H9 (cell line): ENCODE results near the gene ARHGAP4. TPM values are rescaled to one million over a fixed set of nuclear protein-coding genes. Genes with fewer than 3 reads are reported as not detected.
A peak's percentile ranks its signal among the peaks of the same experiment; 100 is the strongest.

Experiments
- DNase-seq: peaks from one replicate; pipeline ENCODE4 v3.0.0-alpha.2; 2017
- H2AFZ ChIP-seq: one replicate; pipeline ENCODE4 v1.6.1; 2013; ENCODE audit warnings: mild to moderate bottlenecking, low read length, control low read depth, moderate library complexity
- H2AK5ac ChIP-seq: 2 replicates; pipeline ENCODE4 v1.6.1; 2013; ENCODE audit warnings: low read length, control low read depth, mixed read lengths; ENCODE audit not compliant: insufficient read length
- H2BK120ac ChIP-seq: one replicate; pipeline ENCODE4 v1.6.1; 2013; ENCODE audit warnings: low read depth, mild to moderate bottlenecking, low read length, control low read depth, inconsistent platforms; ENCODE audit not compliant: poor library complexity, severe bottlenecking
- H2BK12ac ChIP-seq: 2 replicates; pipeline ENCODE4 v1.6.1; 2013; ENCODE audit warnings: low read length, control low read depth, mixed read lengths, low read depth; ENCODE audit not compliant: insufficient read length
- H2BK15ac ChIP-seq: 2 replicates; pipeline ENCODE4 v1.6.1; 2013; ENCODE audit warnings: low read depth, low read length, control low read depth
- H2BK20ac ChIP-seq: one replicate; pipeline ENCODE4 v1.6.1; 2013; ENCODE audit warnings: low read depth, mild to moderate bottlenecking, low read length, control low read depth, inconsistent platforms; ENCODE audit not compliant: poor library complexity, severe bottlenecking
- H2BK5ac ChIP-seq: 2 replicates; pipeline ENCODE4 v1.6.1; 2013; ENCODE audit warnings: low read length, control low read depth, mixed read lengths; ENCODE audit not compliant: insufficient read length
- H3K14ac ChIP-seq: 2 replicates; pipeline ENCODE4 v1.6.1; 2013; ENCODE audit warnings: low read length, control low read depth; ENCODE audit not compliant: insufficient read depth
- H3K18ac ChIP-seq: 2 replicates; pipeline ENCODE4 v1.6.1; 2013; ENCODE audit warnings: low read depth, mild to moderate bottlenecking, mixed read lengths, low read length, control low read depth; ENCODE audit not compliant: insufficient read length
- H3K23ac ChIP-seq: 2 replicates; pipeline ENCODE4 v1.6.1; 2013; ENCODE audit warnings: low read length, control low read depth, mixed read lengths, low read depth; ENCODE audit not compliant: insufficient read length
- H3K23me2 ChIP-seq: 2 replicates; pipeline ENCODE4 v1.6.1; 2013; ENCODE audit warnings: low read depth, mild to moderate bottlenecking, mixed read lengths, low read length, control low read depth; ENCODE audit not compliant: insufficient read length, poor library complexity, severe bottlenecking
- H3K27ac ChIP-seq: 2 replicates; pipeline ENCODE4 v1.5.1; 2013; ENCODE audit warnings: low read length, control low read depth, mixed read lengths, low read depth; ENCODE audit not compliant: insufficient read length
- H3K27me3 ChIP-seq: 2 replicates; pipeline ENCODE4 v1.6.1; 2013; ENCODE audit warnings: low read length, control low read depth, inconsistent platforms; ENCODE audit not compliant: insufficient read depth
- H3K4ac ChIP-seq: 2 replicates; pipeline ENCODE4 v1.6.1; 2013; ENCODE audit warnings: low read depth, mild to moderate bottlenecking, control low read depth, inconsistent platforms, low read length, moderate library complexity
- H3K4me1 ChIP-seq: 2 replicates; pipeline ENCODE4 v1.6.1; 2013; ENCODE audit warnings: low read length, control low read depth, inconsistent platforms; ENCODE audit not compliant: insufficient read depth
- H3K4me2 ChIP-seq: 2 replicates; pipeline ENCODE4 v1.6.1; 2013; ENCODE audit warnings: low read length, control low read depth, mixed read lengths; ENCODE audit not compliant: insufficient read length, insufficient read depth
- H3K56ac ChIP-seq: 2 replicates; pipeline ENCODE4 v1.6.1; 2013; ENCODE audit warnings: low read depth, mild to moderate bottlenecking, mixed read lengths, low read length, control low read depth; ENCODE audit not compliant: insufficient read length
- H3K79me1 ChIP-seq: 2 replicates; pipeline ENCODE4 v1.6.1; 2013; ENCODE audit warnings: low read depth, mild to moderate bottlenecking, moderate library complexity, low read length, control low read depth, inconsistent platforms; ENCODE audit not compliant: insufficient read depth, poor library complexity, severe bottlenecking
- H3K79me2 ChIP-seq: 2 replicates; pipeline ENCODE4 v1.6.1; 2013; ENCODE audit warnings: low read length, control low read depth, inconsistent platforms; ENCODE audit not compliant: insufficient read depth
- H3K9ac ChIP-seq: 2 replicates; pipeline ENCODE4 v1.6.1; 2013; ENCODE audit warnings: low read length, control low read depth, mixed read lengths; ENCODE audit not compliant: insufficient read length; ENCODE audit errors: extremely low read depth
- H3K9me3 ChIP-seq: one replicate; pipeline ENCODE4 v1.6.1; 2013; ENCODE audit warnings: low read depth, low read length, inconsistent platforms; ENCODE audit not compliant: control insufficient read depth
- H3T11ph ChIP-seq: one replicate; pipeline ENCODE4 v1.6.1; 2013; ENCODE audit warnings: mild to moderate bottlenecking, low read length, control low read depth, inconsistent platforms
- H4K20me1 ChIP-seq: one replicate; pipeline ENCODE4 v1.6.1; 2013; ENCODE audit not compliant: control insufficient read depth, insufficient read length, insufficient read depth
- H4K5ac ChIP-seq: 2 replicates; pipeline ENCODE4 v1.6.1; 2013; ENCODE audit warnings: low read depth, mild to moderate bottlenecking, mixed read lengths, low read length, control low read depth; ENCODE audit not compliant: insufficient read length
- H4K8ac ChIP-seq: replicated peaks from 2 replicates; pipeline ENCODE4 v1.6.1; 2013; ENCODE audit warnings: low read length, control low read depth, mixed read lengths, low read depth; ENCODE audit not compliant: insufficient read length
- H4K91ac ChIP-seq: 2 replicates; pipeline ENCODE4 v1.6.1; 2013; ENCODE audit warnings: low read depth, mild to moderate bottlenecking, moderate library complexity, mixed read lengths, low read length, control low read depth; ENCODE audit not compliant: insufficient read length
- H3K27ac Mint-ChIP-seq, 3 experiments: 2 replicates in 2 of 3; 3 replicates in 1 of 3; pipeline ENCODE4 v1.8.0; 2020 to 2021; ENCODE audit warnings: mixed read lengths in 3 of 3, mild to moderate bottlenecking in 1 of 3, moderate library complexity in 1 of 3
- H3K27me3 Mint-ChIP-seq: 2 replicates; pipeline ENCODE4 v1.8.0; 2021; ENCODE audit warnings: low read depth, mild to moderate bottlenecking, moderate library complexity, mixed read lengths
- H3K36me3 Mint-ChIP-seq, 3 experiments: 2 replicates in 2 of 3; 3 replicates in 1 of 3; pipeline ENCODE4 v1.8.0; 2020 to 2021; ENCODE audit warnings: low read depth in 3 of 3, mixed read lengths in 3 of 3; ENCODE audit not compliant: insufficient read depth in 1 of 3
- H3K4me1 Mint-ChIP-seq, 2 experiments: 2 replicates each; pipeline ENCODE4 v1.8.0; 2020; ENCODE audit warnings: mixed read lengths in 2 of 2
- H3K4me3 Mint-ChIP-seq, 2 experiments: 2 replicates in 1 of 2; 3 replicates in 1 of 2; pipeline ENCODE4 v1.8.0; 2020 to 2021; ENCODE audit warnings: mild to moderate bottlenecking in 2 of 2, mixed read lengths in 2 of 2, moderate library complexity in 1 of 2
- H3K9me3 Mint-ChIP-seq, 2 experiments: 2 replicates in 1 of 2; 3 replicates in 1 of 2; pipeline ENCODE4 v1.8.0; 2020; ENCODE audit warnings: mild to moderate bottlenecking in 2 of 2, mixed read lengths in 2 of 2, moderate library complexity in 1 of 2
- CTCF ChIP-seq: fragments of 200-600 bp; sonication (generic); conservative IDR thresholded peaks from 3 replicates; pipeline ENCODE4 v1.8.0; 2021; ENCODE audit warnings: antibody characterized with exemption, mild to moderate bottlenecking
- WGBS: extraction: QIAGEN DNeasy Blood & Tissue Kit; methylation state at CpG from one replicate; pipeline ENCODE4 v1.1.7; 2013; ENCODE audit warnings: missing lambda C conversion rate, low lambda C conversion rate, mixed read lengths; ENCODE audit not compliant: insufficient read length; ENCODE audit errors: extremely low coverage; 5-methylcytosine and 5-hydroxymethylcytosine counted together
- total RNA-seq: library from RNA; stranded (reverse); gene quantifications from 2 replicates; pipeline ENCODE4 v1.2.1, GENCODE V29; 2021

ARHGAP4 gene
- total RNA-seq, 1 experiment from 2014 or later: 37.8 TPM

- no CpG with 5 or more reads among the region's 17 CpGs for WGBS
- no peak overlapping the region for H2BK20ac ChIP-seq
Measured at GRCh38 chrX:153957224-153957623, 31.2 kb upstream of the ARHGAP4 start.

More at GRCh38 chrX:153957224-153957623, 31.2 kb upstream of the ARHGAP4 start:
- Mint-ChIP-seq H3K9me3 (no peaks in the 10 kb centered on the region; a peak in 1 of 5 replicates), H3K36me3 (peaks cover 76 to 96% (median 90%) of the 10 kb centered on the region in 3 experiments), H3K27ac (peak overlapping the region in 1 of 3 experiments; percentile 22; a peak in 1 of 7 replicates), H3K4me3 (no peak overlapping the region), H3K4me1 (peaks cover 0 to 6% of the 10 kb centered on the region in 2 experiments; a peak in 1 of 4 replicates), H3K27me3 (no peaks in the 10 kb centered on the region)
- no peak overlapping the region for H3K23ac ChIP-seq
- H2BK5ac ChIP-seq: no peak overlapping the region
- H2AFZ ChIP-seq: no peak overlapping the region
- H2BK120ac ChIP-seq: no peak overlapping the region
- H4K5ac ChIP-seq: no peak overlapping the region
- H4K20me1 ChIP-seq: no peaks in the 10 kb centered on the region
- H4K8ac ChIP-seq: no peak overlapping the region
- H3K14ac ChIP-seq: no peak overlapping the region
- no peak overlapping the region for H3K4ac ChIP-seq
- no peak overlapping the region for H3K18ac ChIP-seq
- H3K27me3 ChIP-seq: no peaks in the 10 kb centered on the region
- no peak overlapping the region for H2BK12ac ChIP-seq
- H2AK5ac ChIP-seq: no peak overlapping the region
- peaks cover 5% of the 10 kb centered on the region for H3K9me3 ChIP-seq
- no peak for TF ChIP-seq CTCF
- H3K4me2 ChIP-seq: no peak overlapping the region
- no peak overlapping the region for H3K9ac ChIP-seq
- H2BK15ac ChIP-seq: no peak overlapping the region
- no peak overlapping the region for H3K27ac ChIP-seq
- no peak overlapping the region for H4K91ac ChIP-seq
- H3K4me1 ChIP-seq: no peaks in the 10 kb centered on the region
- H3K56ac ChIP-seq: no peak overlapping the region
- no peaks in the 10 kb centered on the region for H3K79me2 ChIP-seq
- DNase-seq: no peak
- H3K79me1 ChIP-seq: no peaks in the 10 kb centered on the region
- no peak overlapping the region for H3T11ph ChIP-seq
- H3K23me2 ChIP-seq: no peaks in the 10 kb centered on the region
